ENCODE results near the gene RUNX1.

GRCh38 chr21:35023396-35024070, 25.6 kb downstream of the RUNX1 start:
- no peak for TF ChIP-seq GATA2 (IDR thresholded peaks at IDR 0.05; ENCODE audit: low read depth, low read length)
- no peak for TF ChIP-seq GATA3 (IDR thresholded peaks at IDR 0.05; ENCODE audit: low read depth, low read length)
